ENCODE data around the gene FRMPD1.
"Not testable (repeated sequence)": the region's sequence is repeated elsewhere in the genome, so short reads cannot be mapped to it uniquely, and the experiment has no call there.

FRMPD1 gene

DNA sequence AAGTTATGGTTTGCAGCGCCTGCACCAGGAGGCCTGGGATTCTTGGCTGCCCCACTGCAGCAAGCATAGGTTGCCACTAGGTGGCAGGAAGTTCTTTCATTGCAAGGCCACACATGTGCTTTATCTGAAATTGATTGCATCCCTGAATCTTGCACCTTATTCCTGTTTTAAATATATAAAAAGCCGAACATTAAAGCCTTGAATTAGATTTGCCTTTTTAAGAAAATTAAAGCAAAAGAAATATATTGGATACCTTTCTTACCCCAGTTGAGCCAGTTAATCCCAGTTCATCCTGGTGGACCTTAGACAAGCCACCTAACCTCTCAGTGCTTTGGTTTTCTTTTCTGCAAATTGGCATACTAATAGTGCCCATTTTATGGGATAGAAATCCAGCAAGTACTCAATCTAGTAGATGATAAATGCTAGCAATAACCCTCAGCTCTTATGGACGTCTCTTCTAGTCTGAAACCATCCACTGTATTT, 96.6 kb downstream of the FRMPD1 start:
- H3K36me3 ChIP-seq (ENCODE audit: control insufficient read depth, insufficient read depth, low read length): no peaks in the 10 kb centered on the region
- no peaks in the 10 kb centered on the region for H3K27me3 ChIP-seq (replicated peaks; ENCODE audit: control insufficient read depth, insufficient read depth, low read length)
- no peak overlapping the region for H3K4me3 ChIP-seq (replicated peaks; ENCODE audit: low read depth, low read length)
- TF ChIP-seq CTCF (IDR thresholded peaks at IDR 0.05; ENCODE audit: insufficient read depth, low read length, poor library complexity, severe bottlenecking): peak; percentile 95
- no peak for DNase-seq (ENCODE audit: extremely low read depth, insufficient read length)

- Histone ChIP-seq H3K27me3 (replicated peaks; ENCODE audit: control insufficient read depth, insufficient read depth, low read length) (no peaks in the 10 kb centered on the region), H3K36me3 (ENCODE audit: control insufficient read depth, insufficient read depth, low read length) (no peaks in the 10 kb centered on the region), H3K4me3 (replicated peaks; ENCODE audit: low read depth, low read length) (no peak overlapping the region)
- no peak for TF ChIP-seq CTCF (IDR thresholded peaks at IDR 0.05; ENCODE audit: insufficient read depth, low read length, poor library complexity, severe bottlenecking)
- DNase-seq (ENCODE audit: extremely low read depth, insufficient read length): no peak
Observed at GRCh38 chr9:37749129-37749528, 98.4 kb downstream of the FRMPD1 start.

- no peak for TF ChIP-seq CTCF (IDR thresholded peaks at IDR 0.05; ENCODE audit: insufficient read depth, low read length, poor library complexity, severe bottlenecking)
- H3K27me3 ChIP-seq (replicated peaks; ENCODE audit: control insufficient read depth, insufficient read depth, low read length): no peaks in the 10 kb centered on the region
- no peak overlapping the region for H3K4me3 ChIP-seq (replicated peaks; ENCODE audit: low read depth, low read length)
- no peaks in the 10 kb centered on the region for H3K36me3 ChIP-seq (ENCODE audit: control insufficient read depth, insufficient read depth, low read length)
- DNase-seq (ENCODE audit: extremely low read depth, insufficient read length): no peak
Observed at GRCh38 chr9:37751186-37751585, 100.4 kb downstream of the FRMPD1 start.

GRCh38 chr9:37751704-37752103, 101.0 kb downstream of the FRMPD1 start:
- DNase-seq (ENCODE audit: extremely low read depth, insufficient read length); H3K36me3 ChIP-seq (ENCODE audit: control insufficient read depth, insufficient read depth, low read length); H3K4me3 ChIP-seq (replicated peaks; ENCODE audit: low read depth, low read length); H3K27me3 ChIP-seq (replicated peaks; ENCODE audit: control insufficient read depth, insufficient read depth, low read length): not testable (repeated sequence)

GRCh38 chr9:37752112-37752511, 101.4 kb downstream of the FRMPD1 start:
- H3K4me3 ChIP-seq (replicated peaks; ENCODE audit: low read depth, low read length); DNase-seq (ENCODE audit: extremely low read depth, insufficient read length); H3K36me3 ChIP-seq (ENCODE audit: control insufficient read depth, insufficient read depth, low read length); H3K27me3 ChIP-seq (replicated peaks; ENCODE audit: control insufficient read depth, insufficient read depth, low read length): not testable (repeated sequence)

GRCh38 chr9:37752642-37753488, 102.1 kb downstream of the FRMPD1 start:
- no peak for TF ChIP-seq CTCF (IDR thresholded peaks at IDR 0.05; ENCODE audit: insufficient read depth, low read length, poor library complexity, severe bottlenecking)
- no peaks in the 10 kb centered on the region for H3K27me3 ChIP-seq (replicated peaks; ENCODE audit: control insufficient read depth, insufficient read depth, low read length)
- no peaks in the 10 kb centered on the region for H3K36me3 ChIP-seq (ENCODE audit: control insufficient read depth, insufficient read depth, low read length)
- H3K4me3 ChIP-seq (replicated peaks; ENCODE audit: low read depth, low read length): peak overlapping the region; percentile 71
- no peak for DNase-seq (ENCODE audit: extremely low read depth, insufficient read length)
